A673 (cell line): Measurements from ENCODE around the gene MPV17L2. TPM values are rescaled to one million over a fixed set of nuclear protein-coding genes. Genes with fewer than 3 reads are reported as not detected.
A peak's percentile ranks its signal among the peaks of the same experiment; 100 is the strongest.

ENCODE experiments used
- BruUV-seq: library from RNA; stranded (reverse); fragments of 400-500 nt; replicated peaks from 2 replicates; lab custom pipeline; 2021; lab: Mats Ljungman, UMichigan
- CTCF ChIA-PET: fragments of 300-600 bp; sonication (Branson Sonifier 250); formaldehyde crosslinking; loops from one replicate; lab custom pipeline; 2022; ENCODE audit warnings: antibody characterized with exemption; lab: Charles Lee
- POLR2A ChIA-PET: fragments of 300-600 bp; sonication (Branson Sonifier 250); formaldehyde crosslinking; loops from one replicate; lab custom pipeline; 2022; ENCODE audit warnings: antibody characterized with exemption; ENCODE audit not compliant: low non-redundant PET; lab: Charles Lee
- DNase-seq: peaks from one replicate; pipeline ENCODE4 v3.0.0-alpha.2; 2015; ENCODE audit warnings: low spot score
- H3K27ac ChIP-seq: fragments of 200-600 bp; sonication (generic); 2 replicates; pipeline ENCODE4 v1.5.1; 2016; ENCODE audit warnings: mixed run types, low read depth, mild to moderate bottlenecking, mixed read lengths, antibody characterized with exemption, low read length; ENCODE audit not compliant: poor library complexity, severe bottlenecking
- H3K27me3 ChIP-seq: fragments of 200-600 bp; sonication (generic); replicated peaks from 2 replicates; pipeline ENCODE4 v1.6.1; 2017; ENCODE audit warnings: mixed run types, low read depth, mild to moderate bottlenecking, mixed read lengths, antibody characterized with exemption, low read length; ENCODE audit not compliant: insufficient read depth, poor library complexity
- H3K36me3 ChIP-seq: fragments of 200-600 bp; sonication (generic); 2 replicates; pipeline ENCODE4 v1.6.1; 2016; ENCODE audit warnings: mixed run types, mild to moderate bottlenecking, mixed read lengths, antibody characterized with exemption, low read length; ENCODE audit not compliant: insufficient read depth, poor library complexity, severe bottlenecking
- H3K4me1 ChIP-seq: fragments of 200-600 bp; sonication (generic); 2 replicates; pipeline ENCODE4 v1.6.1; 2017; ENCODE audit warnings: mixed run types, mild to moderate bottlenecking, mixed read lengths, antibody characterized with exemption, low read length; ENCODE audit not compliant: insufficient read depth, poor library complexity, severe bottlenecking
- H3K4me3 ChIP-seq: fragments of 200-600 bp; sonication (generic); 2 replicates; pipeline ENCODE4 v1.5.1; 2016; ENCODE audit warnings: low read depth, mixed run types, mild to moderate bottlenecking, mixed read lengths, low read length; ENCODE audit not compliant: poor library complexity, severe bottlenecking
- H3K9me3 ChIP-seq: fragments of 200-600 bp; sonication (generic); 2 replicates; pipeline ENCODE4 v1.6.1; 2016; ENCODE audit warnings: mixed run types, low read depth, mild to moderate bottlenecking, mixed read lengths, antibody characterized with exemption, low read length; ENCODE audit not compliant: poor library complexity, severe bottlenecking
- CTCF ChIP-seq: fragments of 300-800, 200-600 bp; sonication (generic); conservative IDR thresholded peaks from 2 replicates; pipeline ENCODE4 v1.5.1; 2017; ENCODE audit warnings: low read depth, mild to moderate bottlenecking, antibody characterized with exemption, low read length, moderate library complexity, mixed read lengths
- EZH2 ChIP-seq: fragments of 200-600 bp; sonication (generic); IDR thresholded peaks from 2 replicates; pipeline ENCODE4 v1.6.1; 2017; ENCODE audit warnings: borderline replicate concordance, low read depth, mild to moderate bottlenecking, mixed read lengths, antibody characterized with exemption, low read length; ENCODE audit not compliant: poor library complexity, severe bottlenecking
- intact Hi-C: fragments of 100-400 bp; cut with micrococcal nuclease; formaldehyde crosslinking; loops from one replicate; pipeline ENCODE4 v1.10.0; 2022; ENCODE audit not compliant: unreplicated experiment
- total RNA-seq: library from RNA; stranded (reverse); gene quantifications from 2 replicates; pipeline ENCODE4 v1.2.3, GENCODE V29; 2021

The MPV17L2 gene
- total RNA-seq, 1 experiment from 2014 or later = 20.2 TPM

- TF ChIP-seq CTCF (no peak), EZH2 (no peak)
- ChIA-PET POLR2A (no interaction called here), CTCF (interaction anchor here (0.5 to 0.6 kb wide), 3 partner anchors 25 to 358 kb away, joined by 3 to 10 read pairs (median 4); no protein-coding TSS in a partner anchor)
- Histone ChIP-seq H3K27me3 (no peaks in the 10 kb centered on the region), H3K9me3 (no peaks in the 10 kb centered on the region), H3K36me3 (no peaks in the 10 kb centered on the region), H3K4me1 (peaks cover 15% of the 10 kb centered on the region), H3K27ac (no peak overlapping the region), H3K4me3 (no peak overlapping the region)
- intact Hi-C loops = no loop called here
- no TSS peak for BruUV-seq
- peak; percentile 72 for DNase-seq
These were observed 40.3 kb downstream of the MPV17L2 start for GRCh38 chr19:18233224-18233825.

GRCh38 chr19:18234194-18234593 lies 41.2 kb downstream of the MPV17L2 start:
- DNase-seq = no peak
- Histone ChIP-seq H3K4me3 (no peak overlapping the region), H3K27me3 (no peaks in the 10 kb centered on the region), H3K4me1 (peaks cover 15% of the 10 kb centered on the region), H3K27ac (no peak overlapping the region), H3K36me3 (no peaks in the 10 kb centered on the region), H3K9me3 (no peaks in the 10 kb centered on the region)
- TF ChIP-seq CTCF = no peak
- TF ChIP-seq EZH2 = no peak
- ChIA-PET CTCF (no interaction called here), POLR2A (no interaction called here)
- intact Hi-C loops = no loop called here
- no TSS peak for BruUV-seq

GRCh38 chr19:18239303-18239702 lies 46.3 kb downstream of the MPV17L2 start:
- no peaks in the 10 kb centered on the region for H3K9me3 ChIP-seq
- ChIA-PET POLR2A (no interaction called here), CTCF (no interaction called here)
- no peaks in the 10 kb centered on the region for H3K4me1 ChIP-seq
- H3K4me3 ChIP-seq = no peak overlapping the region
- intact Hi-C loops = no loop called here
- H3K36me3 ChIP-seq = no peaks in the 10 kb centered on the region
- TF ChIP-seq EZH2 (no peak), CTCF (no peak)
- no peak overlapping the region for H3K27ac ChIP-seq
- H3K27me3 ChIP-seq = no peaks in the 10 kb centered on the region
- no TSS peak for BruUV-seq
- DNase-seq = no peak
